CD4-positive, alpha-beta T cell treated with Interleukin-17A for 4 hours (primary cell): ENCODE results near the gene NRK.
"Not testable (repeated sequence)": the region's sequence is repeated elsewhere in the genome, so short reads cannot be mapped to it uniquely, and the experiment has no call there.

Source experiments
- DNase-seq: peaks from one replicate; pipeline ENCODE4 v3.0.0-alpha.2; 2020; ENCODE audit warnings: mixed read lengths

NRK gene

GRCh38 chrX:105822138-105823091, at the start of gene NRK:
TSS of gene NRK (plus strand) at chrX:105822539. CDS start at chrX:105822846, 307 bp downstream.
- DNase-seq = no peak

GRCh38 chrX:105773801-105774200, 48.5 kb upstream of the NRK start:
- DNase-seq = no peak

DNA sequence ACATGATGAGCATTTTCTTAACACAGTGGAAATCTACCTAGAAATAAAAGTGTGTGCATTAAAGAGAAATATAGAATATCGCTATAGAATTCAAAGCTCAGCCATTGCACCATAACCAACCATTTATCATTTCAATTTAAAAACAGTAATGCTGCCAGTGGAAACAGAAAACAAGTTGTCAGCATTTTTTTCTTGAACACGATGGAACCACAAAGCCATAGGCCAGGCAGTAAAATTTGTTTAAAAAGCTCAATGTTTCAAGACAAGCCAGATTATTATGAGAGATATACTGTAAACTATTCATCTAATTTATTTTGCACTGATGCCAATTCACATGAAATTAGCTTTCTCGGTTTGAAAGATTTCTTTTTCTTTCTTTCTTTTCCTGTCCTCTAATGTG, 46.7 kb upstream of the NRK start:
- no peak for DNase-seq

- no peak for DNase-seq
Measured at GRCh38 chrX:105781804-105782203, 40.5 kb upstream of the NRK start.

DNA sequence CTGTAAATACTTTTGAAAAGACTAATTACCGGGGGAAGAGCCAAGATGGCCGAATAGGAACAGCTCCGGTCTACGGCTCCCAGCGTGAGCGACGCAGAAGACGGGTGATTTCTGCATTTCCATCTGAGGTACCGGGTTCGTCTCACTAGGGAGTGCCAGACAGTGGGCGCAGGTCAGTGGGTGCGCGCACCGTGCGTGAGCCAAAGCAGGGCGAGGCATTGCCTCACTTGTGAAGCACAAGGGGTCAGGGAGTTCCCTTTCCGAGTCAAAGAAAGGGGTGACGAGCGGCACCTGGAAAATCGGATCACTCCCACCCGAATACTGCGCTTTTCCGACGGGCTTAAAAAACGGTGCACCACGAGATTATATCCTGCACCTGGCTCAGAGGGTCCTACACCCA, 25.5 kb upstream of the NRK start:
- DNase-seq = not testable (repeated sequence)

DNA sequence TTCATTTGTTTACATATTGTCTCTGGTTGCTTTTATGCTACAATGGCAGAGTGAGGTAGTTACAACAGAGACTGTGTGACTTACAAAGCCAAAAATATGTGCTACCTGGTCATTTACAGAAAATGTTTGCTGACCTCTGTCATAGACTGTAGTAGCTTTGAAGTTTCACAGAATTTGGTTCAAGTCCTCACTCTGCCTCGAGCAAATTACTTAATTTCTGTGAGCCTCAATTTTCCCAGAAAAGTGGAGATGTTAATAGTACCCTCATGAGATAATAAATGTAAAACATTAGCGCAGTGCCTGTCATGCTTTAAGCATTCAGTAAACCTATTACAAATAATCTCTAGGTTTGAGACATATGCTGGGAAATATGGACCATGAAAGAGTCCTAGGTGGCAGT, 18.4 kb upstream of the NRK start:
- no peak for DNase-seq

DNA sequence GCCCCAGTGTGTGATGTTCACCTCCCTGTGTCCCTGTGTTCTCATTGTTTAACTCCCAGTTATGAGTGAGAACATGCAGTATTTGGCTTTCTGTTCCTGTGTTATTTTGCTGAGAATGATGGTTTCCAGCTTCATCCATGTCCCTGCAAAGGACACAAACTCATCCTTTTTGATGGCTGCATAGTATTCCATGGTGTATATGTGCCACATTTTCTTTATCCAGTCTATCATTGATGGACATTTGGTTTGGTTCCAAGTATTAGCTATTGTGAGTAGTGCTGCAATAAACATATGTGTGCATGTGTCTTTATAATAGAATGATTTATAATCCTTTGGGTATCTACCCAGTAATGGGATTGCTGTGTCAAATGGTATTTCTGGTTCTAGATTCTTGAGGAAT, 16.7 kb upstream of the NRK start:
- DNase-seq = not testable (repeated sequence)

GRCh38 chrX:105816517-105816916, 5.8 kb upstream of the NRK start:
- DNase-seq = no peak

DNA sequence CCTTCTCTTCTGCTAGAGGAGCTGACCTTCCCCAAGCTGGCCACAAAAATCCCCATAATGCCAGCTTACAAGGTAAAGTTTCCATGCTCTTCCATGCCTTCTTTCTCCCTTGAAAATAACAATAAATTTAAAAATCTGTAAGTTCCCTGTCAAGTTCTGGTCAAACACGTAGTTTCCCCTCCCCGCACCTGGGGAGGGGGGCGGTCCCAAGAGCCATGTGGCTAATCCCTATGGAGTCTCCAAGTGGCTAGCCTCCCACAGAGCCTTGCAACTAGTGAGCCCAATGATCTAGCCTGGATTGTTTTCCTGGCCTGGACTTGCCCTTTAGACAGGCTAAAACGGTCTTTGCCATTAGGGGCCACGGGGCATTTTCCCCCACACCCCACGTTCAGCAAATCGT, 2.1 kb upstream of the NRK start:
- no peak for DNase-seq

- DNase-seq = no peak
Measured at GRCh38 chrX:105821471-105822121, 743 bp upstream of the NRK start.

DNA sequence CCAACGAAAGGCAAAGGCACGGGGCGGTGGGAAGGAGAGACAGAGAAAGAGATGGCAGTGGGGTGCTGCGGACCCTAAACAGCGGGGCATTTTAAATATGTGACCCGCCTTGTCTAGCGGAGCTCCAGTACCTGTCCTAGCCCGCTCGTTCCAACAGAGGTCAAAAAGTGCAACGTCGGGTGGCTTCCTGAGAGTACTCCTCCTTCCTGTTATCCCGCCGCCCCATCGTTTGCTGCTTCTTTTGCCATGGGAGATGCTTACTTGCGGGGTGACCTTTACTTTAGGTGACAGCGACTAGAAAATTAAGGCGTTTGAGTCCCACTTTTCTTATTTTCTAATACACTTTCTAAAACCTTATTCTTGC, 735 bp downstream of the NRK start:
- DNase-seq = no peak

DNA sequence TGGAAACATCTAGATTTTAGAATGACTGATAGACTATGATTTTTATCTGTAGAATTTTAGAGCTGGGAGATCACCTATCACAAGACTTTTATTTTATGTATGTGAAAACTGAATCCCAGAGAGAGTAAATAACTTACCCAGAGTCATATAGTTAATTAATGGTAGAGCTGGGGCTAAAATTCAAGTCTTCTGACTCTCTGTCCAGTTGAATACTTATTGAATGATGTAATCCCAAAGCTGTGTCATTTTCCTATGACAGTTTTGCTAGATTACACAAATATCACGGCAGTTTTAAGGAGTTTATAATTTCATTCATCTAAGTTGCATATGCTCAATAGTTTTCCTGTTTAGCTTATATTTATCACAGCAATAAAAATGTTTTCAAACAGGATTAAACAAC, 6.7 kb downstream of the NRK start:
- no peak for DNase-seq

GRCh38 chrX:105837232-105837631, 14.9 kb downstream of the NRK start:
- DNase-seq = no peak

- DNase-seq = no peak
Measured at GRCh38 chrX:105845631-105846030, 23.3 kb downstream of the NRK start.

- not testable (repeated sequence) for DNase-seq
Measured at GRCh38 chrX:105850100-105850499, 27.8 kb downstream of the NRK start.

DNA sequence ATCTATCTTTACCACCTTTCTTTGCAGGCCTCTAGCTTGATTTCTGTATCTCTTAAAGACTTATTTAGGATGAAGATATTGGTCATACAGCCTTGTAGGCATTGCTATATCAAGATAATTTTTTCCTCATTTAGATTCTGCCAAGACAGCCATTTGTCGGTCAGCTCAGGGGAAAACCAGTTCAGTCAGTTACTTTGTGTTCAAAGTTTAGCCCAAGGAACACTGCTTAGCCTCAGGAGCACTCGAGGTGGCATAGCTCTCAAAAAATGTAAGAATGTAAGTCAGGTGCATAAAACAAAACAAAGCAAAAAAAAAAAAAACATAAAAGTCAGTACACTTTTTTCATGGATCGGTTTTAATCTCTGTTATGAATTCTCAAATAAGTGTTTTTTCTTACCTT, 43.4 kb downstream of the NRK start:
- no peak for DNase-seq

GRCh38 chrX:105869701-105870100, 47.4 kb downstream of the NRK start:
- DNase-seq = no peak

DNA sequence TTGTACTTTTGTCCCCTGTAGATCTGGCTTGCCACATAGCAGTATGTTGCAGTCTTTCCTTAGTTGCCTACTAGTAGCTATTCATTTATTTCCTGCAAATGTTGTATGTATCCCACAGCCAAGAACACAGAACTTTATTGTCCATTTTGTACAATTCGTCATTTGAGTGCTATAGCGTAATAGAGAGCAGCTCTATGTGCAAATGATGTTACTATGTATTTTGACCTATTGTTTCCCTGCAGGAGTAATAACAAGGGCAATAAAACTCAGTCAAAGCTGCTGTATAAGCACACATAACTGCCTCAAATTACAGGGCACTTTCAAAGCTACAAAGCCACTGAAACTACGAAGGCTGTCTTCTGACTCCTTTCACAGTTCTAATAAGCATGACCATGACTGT, 48.1 kb downstream of the NRK start:
- DNase-seq = no peak

DNA sequence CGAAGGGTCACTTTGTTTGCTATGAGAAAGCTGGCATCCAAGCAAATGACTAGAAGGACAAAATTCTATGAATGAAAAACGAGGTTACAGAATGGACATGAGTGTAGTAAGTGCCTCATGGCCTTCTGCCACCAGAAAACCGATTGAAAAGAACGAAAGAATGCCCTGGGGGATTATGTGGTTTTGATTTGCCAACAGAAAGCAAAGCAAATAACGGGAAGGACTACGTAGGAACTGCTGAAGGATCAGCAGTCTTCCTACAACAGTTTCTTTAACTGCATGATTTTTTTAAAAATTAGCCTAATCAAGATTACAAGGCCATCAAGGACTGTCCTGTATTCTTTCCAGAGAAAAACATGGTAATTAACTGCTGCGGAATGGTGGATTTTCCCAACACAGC, 50.6 kb downstream of the NRK start:
- DNase-seq = no peak

GRCh38 chrX:105874790-105875189, 52.5 kb downstream of the NRK start:
- no peak for DNase-seq

GRCh38 chrX:105876658-105877057, 54.3 kb downstream of the NRK start:
- no peak for DNase-seq

- no peak for DNase-seq
Measured at GRCh38 chrX:105880491-105880890, 58.2 kb downstream of the NRK start.

DNA sequence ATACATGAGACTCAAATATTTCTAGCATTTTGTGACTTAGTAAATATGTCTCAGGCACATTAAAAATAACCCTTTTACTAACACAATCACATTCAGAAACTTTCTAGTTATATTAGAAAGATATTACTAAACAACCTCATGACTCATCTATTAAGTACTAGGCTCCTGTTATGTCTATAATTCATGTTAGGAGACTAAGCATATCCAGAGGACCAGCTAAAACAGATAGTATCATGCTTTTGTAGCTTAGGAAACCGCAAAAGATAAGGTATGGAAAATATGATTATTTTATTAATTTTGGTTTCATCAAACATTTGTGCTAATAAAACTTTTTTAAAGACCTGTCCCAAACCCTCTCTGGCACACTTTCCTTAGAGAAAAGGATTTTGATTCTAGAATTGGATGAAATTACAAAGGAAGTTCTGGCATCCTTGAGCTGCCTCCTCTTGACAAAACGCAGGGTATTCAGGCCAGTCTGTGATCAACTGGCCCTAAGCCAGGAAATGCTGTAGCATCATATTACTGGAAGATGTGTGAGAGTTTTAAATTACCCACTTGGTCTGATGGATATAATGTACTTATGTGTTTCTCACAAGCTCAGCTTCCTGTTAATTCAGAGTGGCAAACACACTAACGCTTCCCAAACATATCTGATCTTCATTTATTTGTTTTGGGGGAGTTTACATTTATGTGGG, 60.4 kb downstream of the NRK start:
- DNase-seq = no peak

DNA sequence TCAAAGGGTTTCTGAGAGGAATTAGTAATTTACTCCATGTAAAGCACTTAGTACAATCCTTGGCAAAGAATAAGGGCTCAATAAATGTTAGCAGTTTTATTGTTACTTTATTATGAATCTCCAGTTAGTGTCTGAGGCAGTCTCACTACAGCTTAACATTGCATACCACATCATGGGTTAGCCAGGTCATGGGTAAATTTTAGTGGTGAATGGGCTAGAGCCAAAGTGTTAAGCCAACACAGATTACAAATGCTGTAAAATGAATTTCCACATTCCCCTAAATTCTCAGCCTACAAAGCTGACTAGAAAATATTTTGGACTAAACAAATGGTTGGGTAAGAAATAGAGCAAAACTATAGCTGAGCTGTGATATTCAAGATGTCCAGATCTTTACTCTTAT, 72.4 kb downstream of the NRK start:
- DNase-seq = no peak
